ENCODE measurements around the gene CD63.

CD63 gene

DNA sequence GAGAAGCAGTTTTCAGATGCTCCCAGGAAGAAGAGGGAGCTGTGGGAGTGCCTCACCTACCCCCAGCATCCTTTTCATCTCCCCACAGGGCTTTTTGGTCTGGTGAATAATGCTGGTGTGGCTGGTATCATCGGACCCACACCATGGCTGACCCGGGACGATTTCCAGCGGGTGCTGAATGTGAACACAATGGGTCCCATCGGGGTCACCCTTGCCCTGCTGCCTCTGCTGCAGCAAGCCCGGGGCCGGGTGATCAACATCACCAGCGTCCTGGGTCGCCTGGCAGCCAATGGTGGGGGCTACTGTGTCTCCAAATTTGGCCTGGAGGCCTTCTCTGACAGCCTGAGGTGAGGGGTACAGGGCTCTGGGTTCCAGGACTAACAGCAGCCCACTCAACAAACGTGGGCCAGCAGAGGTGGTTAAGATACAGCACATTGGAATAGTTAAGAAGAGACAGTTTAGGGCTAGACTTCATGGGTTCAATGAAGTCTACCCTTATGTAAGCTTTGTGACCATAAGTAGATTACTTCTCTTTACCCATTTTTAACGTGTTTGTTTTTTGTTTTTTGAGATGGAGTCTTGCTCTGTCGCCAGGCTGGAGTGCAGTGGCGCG, 7.1 kb downstream of the CD63 start:
- TF ChIP-seq, protein P1, sequence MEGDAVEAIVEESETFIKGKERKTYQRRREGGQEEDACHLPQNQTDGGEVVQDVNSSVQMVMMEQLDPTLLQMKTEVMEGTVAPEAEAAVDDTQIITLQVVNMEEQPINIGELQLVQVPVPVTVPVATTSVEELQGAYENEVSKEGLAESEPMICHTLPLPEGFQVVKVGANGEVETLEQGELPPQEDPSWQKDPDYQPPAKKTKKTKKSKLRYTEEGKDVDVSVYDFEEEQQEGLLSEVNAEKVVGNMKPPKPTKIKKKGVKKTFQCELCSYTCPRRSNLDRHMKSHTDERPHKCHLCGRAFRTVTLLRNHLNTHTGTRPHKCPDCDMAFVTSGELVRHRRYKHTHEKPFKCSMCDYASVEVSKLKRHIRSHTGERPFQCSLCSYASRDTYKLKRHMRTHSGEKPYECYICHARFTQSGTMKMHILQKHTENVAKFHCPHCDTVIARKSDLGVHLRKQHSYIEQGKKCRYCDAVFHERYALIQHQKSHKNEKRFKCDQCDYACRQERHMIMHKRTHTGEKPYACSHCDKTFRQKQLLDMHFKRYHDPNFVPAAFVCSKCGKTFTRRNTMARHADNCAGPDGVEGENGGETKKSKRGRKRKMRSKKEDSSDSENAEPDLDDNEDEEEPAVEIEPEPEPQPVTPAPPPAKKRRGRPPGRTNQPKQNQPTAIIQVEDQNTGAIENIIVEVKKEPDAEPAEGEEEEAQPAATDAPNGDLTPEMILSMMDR (IDR thresholded peaks at IDR 0.05; ENCODE audit: low read depth, low read length) = no peak
- peak overlapping the region in 1 of 2 donors; percentile 12 for H3K4me3 ChIP-seq (replicated peaks in 1 of 2; ENCODE audit: low read depth in 2 of 2, low read length in 2 of 2)
- DNase-seq (ENCODE audit: low read depth in 2 of 2) = no peak

- H3K4me3 ChIP-seq (replicated peaks in 1 of 2; ENCODE audit: low read depth in 2 of 2, low read length in 2 of 2) = peak overlapping the region in 1 of 2 donors; percentile 22
- TF ChIP-seq, protein P1 (IDR thresholded peaks at IDR 0.05; ENCODE audit: low read depth, low read length) = peak; percentile 59
- peak; percentile 94 to 95 for DNase-seq (ENCODE audit: low read depth in 2 of 2)
Observed at GRCh38 chr12:55720894-55721444, 7.8 kb downstream of the CD63 start.

- TF ChIP-seq, protein P1 (IDR thresholded peaks at IDR 0.05; ENCODE audit: low read depth, low read length) = no peak
- H3K4me3 ChIP-seq (replicated peaks in 1 of 2; ENCODE audit: low read depth in 2 of 2, low read length in 2 of 2) = peak within 1 kb of the TSS in 1 of 2 donors; percentile 22
- peak; percentile 83 to 93 for DNase-seq (ENCODE audit: low read depth in 2 of 2)
Observed at GRCh38 chr12:55720071-55720564, 8.7 kb downstream of the CD63 start, which contains the start of gene RDH5. RDH5 (plus strand) TSS chr12:55720393; CDS start chr12:55721185, 792 bp downstream.

- TF ChIP-seq, protein P1 (IDR thresholded peaks at IDR 0.05; ENCODE audit: low read depth, low read length) = no peak
- no peak overlapping the region for H3K4me3 ChIP-seq (replicated peaks in 1 of 2; ENCODE audit: low read depth in 2 of 2, low read length in 2 of 2)
- no peak for DNase-seq (ENCODE audit: low read depth in 2 of 2)
Observed at GRCh38 chr12:55719371-55719770, 9.4 kb downstream of the CD63 start.

GRCh38 chr12:55718624-55719275, 10.1 kb downstream of the CD63 start:
- DNase-seq (ENCODE audit: low read depth in 2 of 2) = peak; percentile 57 to 66
- no peak overlapping the region for H3K4me3 ChIP-seq (replicated peaks in 1 of 2; ENCODE audit: low read depth in 2 of 2, low read length in 2 of 2)
- TF ChIP-seq, protein P1 (IDR thresholded peaks at IDR 0.05; ENCODE audit: low read depth, low read length) = no peak

DNA sequence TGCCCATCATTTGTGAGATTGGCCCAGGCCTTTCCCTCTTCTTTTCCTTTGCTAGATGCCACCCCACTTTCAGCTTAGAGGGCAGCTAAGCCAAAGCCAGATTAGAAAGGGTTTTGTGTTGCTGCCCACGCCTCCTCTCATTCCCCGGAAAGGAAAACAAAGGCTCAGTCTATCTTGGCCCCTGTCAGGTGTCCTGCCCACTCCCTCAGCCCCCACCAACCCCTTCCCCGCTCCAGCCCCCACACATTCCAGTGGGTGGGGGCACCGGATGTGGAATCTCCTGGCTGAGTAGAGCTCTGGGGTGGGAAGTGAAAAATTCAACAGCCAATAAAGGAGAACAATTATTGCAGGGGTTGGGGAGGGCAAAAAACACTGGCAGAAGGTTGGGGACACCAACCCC, 10.8 kb downstream of the CD63 start:
- H3K4me3 ChIP-seq (replicated peaks in 1 of 2; ENCODE audit: low read depth in 2 of 2, low read length in 2 of 2) = no peak overlapping the region
- peak; percentile 15 to 43 for DNase-seq (ENCODE audit: low read depth in 2 of 2)
- TF ChIP-seq, protein P1 (IDR thresholded peaks at IDR 0.05; ENCODE audit: low read depth, low read length) = no peak
